Measurements from ENCODE around the gene NACA2. TPM values are rescaled to one million over a fixed set of nuclear protein-coding genes. Genes with fewer than 3 reads are reported as not detected.

Gene NACA2
- total and polyA plus RNA-seq, 2 donors (not counting 1 experiment from before 2014, with no cell fraction given), result not detected

DNA sequence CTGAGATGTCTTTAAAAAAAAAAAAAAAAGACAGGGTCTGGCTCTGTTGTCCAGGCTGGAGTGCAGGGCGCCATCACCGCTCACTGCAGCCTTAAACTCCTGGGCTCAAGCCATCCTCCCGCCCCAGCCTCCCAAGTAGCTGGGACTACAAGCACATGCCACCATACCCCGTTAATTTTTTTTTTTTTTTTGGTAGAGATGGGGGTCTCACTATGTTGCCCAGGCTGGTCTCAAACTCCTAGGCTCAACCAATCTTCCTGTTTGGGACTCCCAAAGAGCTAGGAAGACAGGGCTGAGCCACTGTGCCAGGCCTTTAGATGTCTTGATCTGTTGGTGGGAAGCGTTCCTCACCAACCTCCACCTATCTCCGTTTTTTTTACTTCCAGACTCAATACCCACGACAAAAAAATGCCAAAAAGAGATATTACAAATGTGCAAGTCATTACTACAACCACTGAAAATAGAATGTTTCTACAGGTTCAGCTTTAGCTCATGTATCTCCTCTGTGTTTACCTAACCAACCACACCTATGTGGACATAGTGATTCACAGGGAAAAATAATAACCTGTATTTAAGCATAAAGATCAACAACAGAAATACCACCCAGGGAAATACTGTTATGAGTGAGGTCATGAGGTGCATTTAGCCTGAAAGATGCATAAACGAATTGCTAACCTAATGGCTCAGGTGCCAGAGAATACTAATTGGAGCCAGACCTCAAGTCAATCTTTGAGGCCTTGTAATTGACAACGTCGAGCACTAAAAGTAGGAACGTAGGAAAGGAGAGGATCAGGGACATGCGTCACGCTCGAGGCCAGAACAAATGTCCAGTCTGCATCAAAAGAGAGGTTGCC, 22.6 kb downstream of the NACA2 start:
- no peak overlapping the region for H3K27ac Mint-ChIP-seq
- POLR2A ChIA-PET, result no interaction called here
- WGBS (ENCODE audit: insufficient coverage), result 94% methylated on average over 7 of the region's 14 CpGs
- no peak for DNase-seq
- Histone ChIP-seq H3K27ac (ENCODE audit: low read length in 2 of 2) (no peak overlapping the region), H3K9me3 (ENCODE audit: control extremely low read depth in 1 of 3, control insufficient read depth in 2 of 3, insufficient read depth in 1 of 3, low read length in 2 of 3) (peaks cover 0 to 3% (median 3%) of the 10 kb centered on the region in 3 donors), H3K4me1 (ENCODE audit: control insufficient read depth in 2 of 2, insufficient read depth in 2 of 2, low read length in 2 of 2) (no peaks in the 10 kb centered on the region), H3K79me2 (ENCODE audit: control insufficient read depth, insufficient read depth, low read length) (no peaks in the 10 kb centered on the region), H3K9ac (ENCODE audit: low read length) (no peak overlapping the region), H3K4me2 (replicated peaks; ENCODE audit: low read depth, low read length, poor library complexity, severe bottlenecking) (no peak overlapping the region), H2AFZ (ENCODE audit: insufficient read depth, low read depth, low read length, poor library complexity, severe bottlenecking) (no peak overlapping the region), H3K27me3 (replicated peaks in 1 of 4; ENCODE audit: control extremely low read depth in 1 of 4, control insufficient read depth in 3 of 4, insufficient read depth in 4 of 4, low read length in 3 of 4) (no peaks in the 10 kb centered on the region), H4K20me1 (ENCODE audit: control insufficient read depth, insufficient read depth, low read length, poor library complexity, severe bottlenecking) (no peaks in the 10 kb centered on the region), H3K4me3 (ENCODE audit: control extremely low read depth in 1 of 5, extremely low read depth in 1 of 5, insufficient read depth in 1 of 5, low read depth in 2 of 5, low read length in 4 of 5) (no peak overlapping the region), H3K36me3 (replicated peaks in 1 of 2; ENCODE audit: control extremely low read depth in 1 of 2, control insufficient read depth in 1 of 2, extremely low read depth in 1 of 2, insufficient read depth in 2 of 2, low read length in 1 of 2) (no peaks in the 10 kb centered on the region)
- CTCF ChIA-PET, result no interaction called here
- no peaks in the 10 kb centered on the region for H3K4me1 Mint-ChIP-seq
- peaks cover 2% of the 10 kb centered on the region for H3K9me3 Mint-ChIP-seq (ENCODE audit: insufficient read depth)
- H3K4me3 Mint-ChIP-seq, result no peak overlapping the region
- H3K27me3 Mint-ChIP-seq, result peaks cover 15% of the 10 kb centered on the region
- intact Hi-C loops (cut with micrococcal nuclease), result no loop called here
- no peak for ATAC-seq (ENCODE audit: low read depth)
- no peak for TF ChIP-seq EZH2 (IDR thresholded peaks at IDR 0.05; ENCODE audit: borderline replicate concordance, insufficient read depth, low read depth, low read length, poor library complexity, severe bottlenecking)
- TF ChIP-seq, protein P1, sequence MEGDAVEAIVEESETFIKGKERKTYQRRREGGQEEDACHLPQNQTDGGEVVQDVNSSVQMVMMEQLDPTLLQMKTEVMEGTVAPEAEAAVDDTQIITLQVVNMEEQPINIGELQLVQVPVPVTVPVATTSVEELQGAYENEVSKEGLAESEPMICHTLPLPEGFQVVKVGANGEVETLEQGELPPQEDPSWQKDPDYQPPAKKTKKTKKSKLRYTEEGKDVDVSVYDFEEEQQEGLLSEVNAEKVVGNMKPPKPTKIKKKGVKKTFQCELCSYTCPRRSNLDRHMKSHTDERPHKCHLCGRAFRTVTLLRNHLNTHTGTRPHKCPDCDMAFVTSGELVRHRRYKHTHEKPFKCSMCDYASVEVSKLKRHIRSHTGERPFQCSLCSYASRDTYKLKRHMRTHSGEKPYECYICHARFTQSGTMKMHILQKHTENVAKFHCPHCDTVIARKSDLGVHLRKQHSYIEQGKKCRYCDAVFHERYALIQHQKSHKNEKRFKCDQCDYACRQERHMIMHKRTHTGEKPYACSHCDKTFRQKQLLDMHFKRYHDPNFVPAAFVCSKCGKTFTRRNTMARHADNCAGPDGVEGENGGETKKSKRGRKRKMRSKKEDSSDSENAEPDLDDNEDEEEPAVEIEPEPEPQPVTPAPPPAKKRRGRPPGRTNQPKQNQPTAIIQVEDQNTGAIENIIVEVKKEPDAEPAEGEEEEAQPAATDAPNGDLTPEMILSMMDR (IDR thresholded peaks at IDR 0.05), result no peak

DNA sequence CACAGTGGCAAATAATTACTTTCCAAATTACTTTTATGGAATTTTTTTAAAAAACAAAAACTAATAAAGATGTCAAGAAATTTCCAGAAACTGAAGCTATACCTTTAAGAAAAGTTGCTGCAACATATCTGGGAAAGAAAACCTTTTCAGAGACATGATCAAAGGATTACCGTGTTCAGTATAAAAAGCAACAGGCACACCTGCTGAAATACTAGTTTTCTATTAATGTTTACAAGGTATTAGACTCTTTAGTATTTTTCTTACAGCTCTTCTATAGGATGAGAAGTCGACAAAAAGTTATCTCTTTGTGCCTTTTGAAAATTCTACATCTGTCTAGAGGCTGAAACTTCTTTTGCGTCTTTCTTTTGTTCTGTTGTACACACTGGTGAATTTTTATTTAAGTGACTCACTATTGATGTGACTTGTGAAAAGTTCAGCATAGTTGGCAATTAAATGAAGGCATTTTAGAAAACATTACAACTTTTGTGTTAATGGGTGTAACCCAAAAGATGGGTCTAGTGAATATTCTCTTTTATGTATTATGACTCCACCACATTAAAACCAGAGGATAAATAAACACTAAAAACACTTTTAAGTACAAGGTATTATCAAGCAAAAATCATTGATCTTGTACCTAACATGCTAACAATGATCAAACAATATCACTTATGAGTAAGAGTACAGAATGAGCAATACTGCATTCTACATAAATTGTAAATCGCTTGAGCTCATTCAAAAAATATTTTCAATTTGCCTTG, 23.8 kb downstream of the NACA2 start:
- H3K4me1 ChIP-seq (ENCODE audit: control insufficient read depth in 2 of 2, insufficient read depth in 2 of 2, low read length in 2 of 2), result no peaks in the 10 kb centered on the region
- no peaks in the 10 kb centered on the region for H3K36me3 ChIP-seq (replicated peaks in 1 of 2; ENCODE audit: control extremely low read depth in 1 of 2, control insufficient read depth in 1 of 2, extremely low read depth in 1 of 2, insufficient read depth in 2 of 2, low read length in 1 of 2)
- H3K9me3 ChIP-seq (ENCODE audit: control extremely low read depth in 1 of 3, control insufficient read depth in 2 of 3, insufficient read depth in 1 of 3, low read length in 2 of 3), result peaks cover 0 to 3% (median 3%) of the 10 kb centered on the region in 3 donors
- WGBS (ENCODE audit: insufficient coverage), result no CpG with 5 or more reads among the region's 4 CpGs
- TF ChIP-seq, protein P1 (IDR thresholded peaks at IDR 0.05), result no peak
- no peak for TF ChIP-seq EZH2 (IDR thresholded peaks at IDR 0.05; ENCODE audit: borderline replicate concordance, insufficient read depth, low read depth, low read length, poor library complexity, severe bottlenecking)
- no peak overlapping the region for H3K4me2 ChIP-seq (replicated peaks; ENCODE audit: low read depth, low read length, poor library complexity, severe bottlenecking)
- no peak overlapping the region for H2AFZ ChIP-seq (ENCODE audit: insufficient read depth, low read depth, low read length, poor library complexity, severe bottlenecking)
- H3K27me3 Mint-ChIP-seq, result peaks cover 22% of the 10 kb centered on the region
- ChIA-PET CTCF (no interaction called here), POLR2A (no interaction called here)
- peaks cover 2% of the 10 kb centered on the region for H3K9me3 Mint-ChIP-seq (ENCODE audit: insufficient read depth)
- ATAC-seq (ENCODE audit: low read depth) (no peak), DNase-seq (no peak)
- H3K27ac ChIP-seq (ENCODE audit: low read length in 2 of 2), result no peak overlapping the region
- H3K27ac Mint-ChIP-seq, result no peak overlapping the region
- no peaks in the 10 kb centered on the region for H3K27me3 ChIP-seq (replicated peaks in 1 of 4; ENCODE audit: control extremely low read depth in 1 of 4, control insufficient read depth in 3 of 4, insufficient read depth in 4 of 4, low read length in 3 of 4)
- no peak overlapping the region for H3K4me3 ChIP-seq (ENCODE audit: control extremely low read depth in 1 of 5, extremely low read depth in 1 of 5, insufficient read depth in 1 of 5, low read depth in 2 of 5, low read length in 4 of 5)
- H4K20me1 ChIP-seq (ENCODE audit: control insufficient read depth, insufficient read depth, low read length, poor library complexity, severe bottlenecking), result no peaks in the 10 kb centered on the region
- intact Hi-C loops (cut with micrococcal nuclease), result no loop called here
- no peaks in the 10 kb centered on the region for H3K79me2 ChIP-seq (ENCODE audit: control insufficient read depth, insufficient read depth, low read length)
- no peak overlapping the region for H3K4me3 Mint-ChIP-seq
- H3K9ac ChIP-seq (ENCODE audit: low read length), result no peak overlapping the region
- no peaks in the 10 kb centered on the region for H3K4me1 Mint-ChIP-seq

Measured in B cell (primary cell).